Measurements from ENCODE around the gene ACTN3. TPM values are rescaled to one million over a fixed set of nuclear protein-coding genes. Genes with fewer than 3 reads are reported as not detected.

ACTN3 gene
- total RNA-seq, 2 experiments from 2014 or later, result 0.06 to 0.12 TPM

Other genes with a start within 250 kb of the ACTN3 start
- gene CD248, start 229.9 kb upstream of the ACTN3 start, total RNA-seq, result 10 to 100 TPM; 11.0 to 11.9 TPM
- gene RIN1, start 210.5 kb upstream of the ACTN3 start, total RNA-seq, result 1 to 10 TPM; 1.5 to 1.6 TPM
- gene BRMS1, start 201.8 kb upstream of the ACTN3 start, total RNA-seq, result 10 to 100 TPM; 47.5 to 48.8 TPM
- gene B4GAT1, start 199.3 kb upstream of the ACTN3 start, total RNA-seq, result 10 to 100 TPM in 1 of 2 experiments, 1 to 10 TPM in 1; 9.5 to 10.0 TPM
- gene SLC29A2, start 175.1 kb upstream of the ACTN3 start, total RNA-seq, result 1 to 10 TPM; 8.1 to 9.0 TPM
- gene NPAS4, start 125.9 kb upstream of the ACTN3 start, total RNA-seq, result under 1 TPM in 1 of 2 experiments, not detected in 1; 0.16 TPM
- gene MRPL11, start 108.1 kb upstream of the ACTN3 start, total RNA-seq, result 100 to 1,000 TPM; 159 to 161 TPM
- gene PELI3, start 80.0 kb upstream of the ACTN3 start, total RNA-seq, result 1 to 10 TPM; 5.8 to 6.4 TPM
- gene DPP3, start 66.5 kb upstream of the ACTN3 start, total RNA-seq, result 10 to 100 TPM; 70.7 to 75.3 TPM
- 10 to 100 TPM in 1 of 2 experiments, 1 to 10 TPM in 1; 7.7 to 13.1 TPM for gene BBS1, start 36.3 kb upstream of the ACTN3 start, total RNA-seq
- 10 to 100 TPM in 1 of 2 experiments, 1 to 10 TPM in 1; 9.6 to 10.3 TPM for gene ZDHHC24, start 855 bp upstream of the ACTN3 start, total RNA-seq
- gene CTSF, start 21.7 kb downstream of the ACTN3 start, total RNA-seq, result 1 to 10 TPM; 1.2 to 1.4 TPM
- under 1 TPM; 0.16 to 0.23 TPM for gene CCDC87, start 46.2 kb downstream of the ACTN3 start, total RNA-seq
- 10 to 100 TPM; 19.7 to 20.9 TPM for gene CCS, start 46.3 kb downstream of the ACTN3 start, total RNA-seq
- 100 to 1,000 TPM; 157 to 162 TPM for gene RBM14, start 69.7 kb downstream of the ACTN3 start, total RNA-seq
- 100 to 1,000 TPM; 134 to 140 TPM for gene RBM4, start 91.8 kb downstream of the ACTN3 start, total RNA-seq
- gene RBM4B, start 131.0 kb downstream of the ACTN3 start, total RNA-seq, result 10 to 100 TPM; 12.2 to 15.5 TPM
- gene SPTBN2, start 182.3 kb downstream of the ACTN3 start, total RNA-seq, result 1 to 10 TPM; 1.4 to 1.7 TPM